Stimulated activated CD8-positive, alpha-beta memory T cell treated with anti-CD3 and anti-CD28 coated beads, Interleukin-4, amount 100 ng/mL, for 1 hour (primary cell): ENCODE measurements around the gene NYNRIN.

ENCODE experiments used
- DNase-seq, 2 donors: peaks; one replicate each; pipeline ENCODE4 v3.0.0-alpha.2; 2020; ENCODE audit warnings: low read depth in 2 of 2, low spot score in 1 of 2

NYNRIN gene

GRCh38 chr14:24430682-24431568 is 32.1 kb downstream of the NYNRIN start:
- DNase-seq, result no peak

- peak; percentile 73 to 81 for DNase-seq
These were observed 32.9 kb downstream of the NYNRIN start for GRCh38 chr14:24431569-24432258.

DNA sequence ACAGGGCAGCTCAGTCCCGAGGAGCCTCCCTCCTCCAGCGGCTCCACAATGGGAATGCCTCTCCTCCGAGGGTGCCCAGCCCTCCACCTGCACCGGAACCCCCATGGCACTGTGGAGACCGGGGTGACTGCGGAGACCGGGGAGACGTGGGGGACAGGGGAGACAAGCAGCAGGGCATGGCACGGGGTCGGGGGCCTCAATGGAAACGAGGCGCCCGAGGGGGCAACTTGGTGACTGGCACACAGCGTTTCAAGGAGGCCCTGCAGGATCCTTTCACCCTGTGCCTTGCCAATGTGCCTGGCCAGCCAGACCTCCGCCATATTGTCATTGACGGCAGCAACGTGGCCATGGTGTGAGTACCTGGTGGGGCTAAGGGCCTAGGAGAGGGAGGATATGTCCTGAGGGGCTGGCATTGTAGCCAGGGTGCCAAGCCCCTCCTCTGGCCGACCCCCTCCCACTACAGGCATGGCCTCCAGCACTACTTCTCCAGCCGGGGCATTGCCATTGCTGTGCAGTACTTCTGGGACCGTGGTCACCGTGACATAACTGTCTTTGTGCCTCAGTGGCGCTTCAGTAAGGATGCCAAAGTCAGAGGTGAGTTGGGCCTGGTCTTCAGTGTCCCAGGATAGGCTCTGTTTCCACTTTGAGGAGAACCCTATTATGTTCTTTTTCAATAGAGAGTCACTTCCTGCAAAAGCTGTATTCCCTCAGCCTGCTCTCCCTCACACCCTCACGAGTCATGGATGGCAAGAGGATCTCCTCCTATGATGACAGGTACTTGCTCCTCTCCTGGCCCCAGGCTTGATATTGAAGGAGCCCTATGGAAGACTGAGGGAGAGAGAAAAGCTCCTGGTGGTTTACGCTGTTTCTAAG is 33.7 kb downstream of the NYNRIN start:
- no peak for DNase-seq

DNA sequence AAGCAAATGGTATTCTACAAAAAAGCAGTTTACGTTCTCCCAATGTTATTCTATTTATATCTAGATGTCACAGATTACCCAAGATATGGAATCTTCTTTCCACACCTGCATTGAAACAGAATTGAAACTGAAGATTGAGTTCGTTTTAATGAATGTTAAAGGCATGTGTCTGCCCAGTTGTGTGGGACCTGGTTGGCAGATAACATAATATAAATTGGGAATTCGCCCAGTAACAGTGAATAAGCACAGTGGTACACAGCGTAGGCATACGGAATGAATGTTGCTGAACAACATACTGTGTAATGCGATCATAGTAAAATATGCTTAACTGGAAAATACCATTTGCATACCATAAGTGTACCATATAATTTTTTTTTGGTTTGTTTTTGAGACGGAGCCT is 35.2 kb downstream of the NYNRIN start:
- no peak for DNase-seq

DNA sequence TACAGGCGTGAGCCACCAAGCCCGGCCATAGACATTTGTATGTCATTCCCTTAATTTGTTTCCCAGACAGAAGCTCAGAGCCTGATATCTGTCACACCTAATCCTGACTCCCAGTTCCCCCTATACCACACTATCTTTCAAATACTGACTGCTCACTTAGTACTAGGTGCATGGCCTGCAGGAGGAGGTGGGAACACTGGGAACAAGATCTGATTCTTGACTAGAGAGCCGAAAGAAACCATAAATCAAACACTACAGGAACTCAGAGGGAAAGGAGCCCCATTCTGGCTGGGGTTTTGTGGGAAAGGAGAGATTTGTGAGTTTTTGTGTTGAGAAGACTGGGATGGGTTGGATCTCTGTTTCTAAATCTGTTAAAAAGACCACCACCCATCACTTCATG is 35.9 kb downstream of the NYNRIN start:
- DNase-seq, result no peak

- no peak for DNase-seq
These were observed 36.5 kb downstream of the NYNRIN start for GRCh38 chr14:24435192-24435810.

DNA sequence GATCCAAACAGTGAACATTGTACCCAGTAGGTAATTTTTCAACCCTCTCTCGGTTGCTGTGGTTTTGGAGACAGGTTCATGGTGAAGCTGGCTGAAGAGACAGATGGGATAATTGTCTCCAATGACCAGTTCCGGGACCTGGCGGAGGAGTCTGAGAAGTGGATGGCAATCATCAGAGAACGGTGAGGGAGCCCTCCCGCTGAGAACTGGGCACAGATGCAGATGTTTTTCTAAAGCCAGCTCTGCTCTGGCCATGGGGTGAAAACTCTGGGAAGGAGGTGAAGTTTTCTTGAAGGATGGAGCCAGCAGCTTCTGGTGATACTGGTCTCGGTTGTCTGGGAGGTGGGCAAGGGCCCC is 37.2 kb downstream of the NYNRIN start:
- no peak for DNase-seq

DNA sequence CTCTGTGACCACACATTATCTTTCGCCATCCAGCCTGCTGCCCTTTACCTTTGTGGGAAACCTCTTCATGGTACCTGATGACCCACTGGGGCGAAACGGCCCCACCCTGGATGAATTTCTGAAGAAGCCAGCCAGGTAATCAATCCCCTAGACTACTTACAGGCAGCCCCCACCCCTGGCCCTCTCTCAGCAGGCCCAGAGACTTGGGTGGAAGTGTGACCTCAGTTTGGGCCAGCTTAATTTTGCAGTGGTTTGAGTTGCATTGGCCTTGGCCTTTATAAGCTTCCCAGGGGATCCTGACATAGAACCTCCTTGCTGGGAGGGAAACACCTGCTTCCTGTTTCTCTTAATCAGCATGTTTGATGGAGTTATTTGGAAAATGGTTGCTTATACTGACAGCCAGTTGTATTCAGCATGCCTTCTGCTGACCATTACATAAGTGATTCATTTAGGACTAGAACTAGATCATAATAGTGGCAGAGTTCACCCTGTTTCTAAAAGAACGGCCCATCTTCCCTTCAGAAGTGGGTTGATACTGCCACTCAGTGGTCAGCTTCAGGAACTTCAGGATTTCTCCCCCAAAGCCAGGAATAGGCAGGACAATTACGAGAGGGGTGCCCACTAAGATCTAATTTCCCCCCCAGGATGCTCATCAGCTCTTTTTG is 37.7 kb downstream of the NYNRIN start:
- DNase-seq, result no peak

DNA sequence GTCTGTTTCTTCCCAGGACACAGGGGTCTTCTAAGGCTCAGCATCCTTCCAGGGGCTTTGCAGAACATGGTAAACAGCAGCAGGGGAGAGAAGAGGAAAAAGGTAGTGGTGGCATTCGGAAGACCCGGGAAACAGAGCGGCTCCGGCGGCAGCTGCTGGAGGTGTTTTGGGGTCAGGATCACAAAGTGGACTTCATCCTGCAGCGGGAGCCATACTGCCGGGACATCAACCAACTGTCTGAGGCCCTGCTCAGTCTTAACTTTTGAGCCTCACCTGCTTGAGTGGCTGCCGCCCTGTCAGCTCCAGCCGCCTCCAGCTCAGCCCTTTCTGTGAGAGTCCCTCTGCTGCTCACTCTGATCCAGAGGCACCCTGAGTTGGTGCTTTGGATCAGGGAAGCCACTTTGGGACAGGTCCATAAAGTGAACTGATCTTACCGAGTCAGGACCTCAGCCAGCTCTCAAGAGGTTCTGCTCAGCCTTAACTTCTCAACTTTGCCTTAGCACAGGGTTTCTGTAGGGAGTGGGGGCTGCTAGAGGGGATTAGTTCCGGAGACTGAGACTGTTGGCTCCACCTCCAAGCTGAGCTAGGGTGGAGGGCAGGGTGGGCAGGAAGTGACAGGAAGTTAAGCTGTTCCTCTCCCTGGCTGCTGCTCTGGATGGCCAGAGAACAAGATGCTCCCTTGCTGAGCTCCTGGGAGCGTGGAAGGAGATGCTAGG is 38.4 kb downstream of the NYNRIN start:
- no peak for DNase-seq

DNA sequence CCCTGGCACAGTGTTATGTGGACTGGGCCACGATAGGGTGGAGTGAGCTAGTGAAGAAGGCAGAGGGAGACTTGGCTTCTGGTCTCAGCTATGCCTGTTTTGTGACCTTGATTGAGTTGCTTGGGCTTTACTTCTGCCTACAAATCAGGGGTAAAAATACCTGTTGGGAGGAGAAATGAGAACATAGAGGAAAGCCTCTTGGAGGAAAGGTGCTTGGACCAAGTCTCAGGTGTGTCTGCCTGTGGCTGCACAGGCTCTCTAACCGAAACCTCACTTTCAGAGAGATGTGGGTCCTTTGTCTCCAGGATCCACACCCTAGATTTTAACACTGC is 38.9 kb downstream of the NYNRIN start:
- DNase-seq, result no peak

- no peak for DNase-seq
These were observed 39.7 kb downstream of the NYNRIN start for GRCh38 chr14:24438223-24439097.

DNA sequence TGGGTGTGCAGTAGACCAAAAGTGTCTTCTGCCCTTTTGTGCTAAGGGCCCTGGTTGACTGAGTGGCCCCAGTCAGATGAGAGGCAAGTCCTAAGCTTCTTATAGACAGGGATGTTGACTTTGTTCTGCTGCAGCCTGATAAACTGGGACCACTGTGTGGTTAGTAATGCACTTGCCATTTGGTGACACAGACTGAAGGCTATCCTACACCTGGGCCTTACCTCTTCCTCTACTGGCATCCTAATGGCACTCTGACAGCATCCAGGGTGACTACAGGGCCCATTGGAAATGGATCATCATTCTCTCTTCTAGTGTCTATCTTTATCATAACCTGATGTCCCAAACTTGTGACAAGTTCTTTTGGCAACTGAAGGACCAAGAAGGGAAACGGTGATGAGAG is 40.5 kb downstream of the NYNRIN start:
- DNase-seq, result no peak

- DNase-seq, result no peak
These were observed 41.2 kb downstream of the NYNRIN start for GRCh38 chr14:24439830-24440605.

GRCh38 chr14:24440606-24441399 is 42.0 kb downstream of the NYNRIN start:
- DNase-seq, result no peak

DNA sequence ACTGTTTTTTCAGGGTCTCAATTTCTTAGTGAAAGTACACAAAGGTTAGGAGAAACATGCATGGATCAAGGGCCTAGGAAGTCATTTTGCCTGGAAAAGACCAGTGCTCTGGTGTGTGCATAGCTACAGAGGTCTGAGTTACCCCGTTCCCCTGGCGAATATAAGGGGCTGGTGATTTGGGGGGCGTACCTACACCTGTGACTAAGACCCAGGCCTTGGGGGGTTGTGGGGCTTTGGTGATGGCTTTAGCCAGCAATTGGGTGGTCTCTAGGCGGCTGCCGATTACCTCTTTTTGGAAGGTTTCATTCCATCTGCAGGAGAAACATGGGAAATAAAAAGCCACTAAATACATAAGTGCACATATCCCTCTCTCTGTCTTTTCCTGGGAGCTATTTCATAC is 42.7 kb downstream of the NYNRIN start:
- no peak for DNase-seq

- no peak for DNase-seq
These were observed 43.1 kb downstream of the NYNRIN start for GRCh38 chr14:24441904-24442239.

- peak; percentile 79 to 94 for DNase-seq
These were observed 43.6 kb downstream of the NYNRIN start, which contains the start of gene SDR39U1 for GRCh38 chr14:24442240-24443052. SDR39U1 (minus strand) TSS chr14:24442776; CDS start chr14:24442769, 7 bp downstream.
